Measurements from ENCODE around the gene HAUS6. TPM values are rescaled to one million over a fixed set of nuclear protein-coding genes. Genes with fewer than 3 reads are reported as not detected.

Gene HAUS6
- total and polyA plus RNA-seq, 2 of the 8 experiments (the other 6 are each of a cell fraction or from before 2014, with no cell fraction given) = 11.7 to 52.4 TPM

DNA sequence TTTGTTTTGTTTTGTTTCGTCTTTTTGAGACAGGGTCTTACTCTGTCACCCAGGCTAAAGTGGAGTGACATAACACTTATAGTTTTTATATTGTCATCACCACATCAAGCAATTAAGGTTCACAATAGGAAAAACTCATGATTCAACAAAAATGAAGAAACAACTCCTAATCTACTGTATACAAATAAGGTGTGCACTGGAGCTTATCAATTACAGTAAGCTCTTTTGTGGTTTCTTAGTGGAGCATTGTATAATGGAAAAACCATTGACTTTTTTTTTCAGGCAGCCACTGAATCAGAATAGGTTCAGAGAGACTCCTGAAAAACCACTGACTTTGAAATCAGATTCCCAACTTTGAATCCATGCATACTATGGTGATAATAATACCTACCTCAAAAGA, 35.4 kb upstream of the HAUS6 start:
- H4K5ac ChIP-seq (ENCODE audit: insufficient read length, low read depth, low read length) = no peak overlapping the region
- H3K9ac ChIP-seq (replicated peaks in 1 of 4; ENCODE audit: extremely low read depth in 1 of 4, low read depth in 3 of 4, low read length in 3 of 4) = no peak overlapping the region
- H2AK5ac ChIP-seq (ENCODE audit: low read depth, low read length) = no peak overlapping the region
- no peak overlapping the region for H4K91ac ChIP-seq (replicated peaks; ENCODE audit: insufficient read length, low read length)
- H2BK120ac ChIP-seq (replicated peaks; ENCODE audit: low read depth, low read length) = no peak overlapping the region
- ChIA-PET CTCF (ENCODE audit: partially characterized antibody) (interaction anchor here (0.6 to 2.4 kb wide), 4 partner anchors 11 to 17 kb away, joined by 3 to 7 read pairs (median 4); no protein-coding TSS in a partner anchor), POLR2A (ENCODE audit: partially characterized antibody) (interaction anchor here (0.6 kb wide), 1 partner anchor 12 kb away, joined by 5 read pairs; no protein-coding TSS in a partner anchor)
- H3K23me2 ChIP-seq (ENCODE audit: low read depth, low read length) = no peaks in the 10 kb centered on the region
- H4K8ac ChIP-seq (ENCODE audit: extremely low read depth, insufficient read depth, low read length) = no peak overlapping the region
- no peak overlapping the region for H3K4me2 ChIP-seq (ENCODE audit: insufficient read depth in 1 of 2, low read depth in 2 of 2, low read length in 2 of 2)
- FAIRE-seq = no peak
- 90% methylated on average over 1 of the region's 1 CpG; no CpG with 5 or more reads in 1 of the 2 experiments for WGBS, 2 experiments (ENCODE audit: extremely low coverage in 1 of 2, insufficient coverage in 1 of 2, insufficient read length in 1 of 2, insufficient replicate concordance in 2 of 2, low coverage in 1 of 2, low lambda C conversion rate in 2 of 2, missing lambda C conversion rate in 1 of 2)
- no peaks in the 10 kb centered on the region for H3K27me3 ChIP-seq (replicated peaks in 1 of 4; ENCODE audit: control insufficient read depth in 3 of 4, extremely low read depth in 1 of 4, insufficient read depth in 3 of 4, low read length in 3 of 4)
- H3K14ac ChIP-seq (ENCODE audit: insufficient read length) = no peak overlapping the region
- no peak overlapping the region for H3K4me3 ChIP-seq (ENCODE audit: extremely low read depth in 1 of 4, insufficient read depth in 2 of 4, low read depth in 3 of 4, low read length in 4 of 4)
- H3K23ac ChIP-seq (ENCODE audit: insufficient read length) = no peak overlapping the region
- H2BK15ac ChIP-seq (ENCODE audit: low read length) = no peak overlapping the region
- no peaks in the 10 kb centered on the region for H3K9me3 ChIP-seq (ENCODE audit: insufficient read depth in 2 of 2, low read depth in 1 of 2, low read length in 1 of 2)
- no peaks in the 10 kb centered on the region for H3K79me1 ChIP-seq (ENCODE audit: low read depth, low read length)
- no peak overlapping the region for H3K56ac ChIP-seq (replicated peaks; ENCODE audit: insufficient read length, low read depth, low read length)
- H2BK5ac ChIP-seq (ENCODE audit: low read depth, low read length) = no peak overlapping the region
- no peak overlapping the region for H3K18ac ChIP-seq (ENCODE audit: extremely low read depth, low read length)
- H2BK20ac ChIP-seq (ENCODE audit: low read length) = no peak overlapping the region
- no peak overlapping the region for H3K27ac ChIP-seq (ENCODE audit: low read depth, low read length)
- H2AFZ ChIP-seq (ENCODE audit: low read length) = no peak overlapping the region
- H2BK12ac ChIP-seq (ENCODE audit: low read depth, low read length) = no peak overlapping the region
- H3K4ac ChIP-seq (replicated peaks; ENCODE audit: insufficient read length, low read depth, low read length) = no peak overlapping the region
- no peaks in the 10 kb centered on the region; a peak in 1 of 7 replicates for H3K4me1 ChIP-seq (replicated peaks in 1 of 4; ENCODE audit: control insufficient read depth in 3 of 4, insufficient read depth in 4 of 4, low read length in 3 of 4)
- H3K36me3 ChIP-seq (ENCODE audit: control insufficient read depth in 2 of 4, insufficient read depth in 4 of 4, low read length in 3 of 4) = no peaks in the 10 kb centered on the region
- DNase-seq (ENCODE audit: low read depth in 1 of 2, low spot score in 2 of 2) = no peak
- no peaks in the 10 kb centered on the region for H4K20me1 ChIP-seq (replicated peaks in 1 of 2; ENCODE audit: control insufficient read depth in 1 of 2, insufficient read depth in 2 of 2, low read length in 2 of 2)
- no peaks in the 10 kb centered on the region for H3K79me2 ChIP-seq (ENCODE audit: control insufficient read depth in 1 of 2, insufficient read depth in 2 of 2, low read length in 2 of 2)
- no peak for TF ChIP-seq JUND (IDR thresholded peaks at IDR 0.05; ENCODE audit: low read length)
- TF ChIP-seq EZH2 (IDR thresholded peaks at IDR 0.05; ENCODE audit: low read depth, low read length, severe bottlenecking) = no peak
- TF ChIP-seq USF2 (IDR thresholded peaks at IDR 0.05; ENCODE audit: low read length) = no peak
- TF ChIP-seq SP2 (IDR thresholded peaks at IDR 0.05; ENCODE audit: low read length) = no peak
- no peak for TF ChIP-seq SAP30 (IDR thresholded peaks at IDR 0.05; ENCODE audit: insufficient read depth, insufficient replicate concordance, low read length)
